ENCODE measurements around the gene NEO1.

The NEO1 gene

GRCh38 chr15:73331991-73332925, 280.0 kb downstream of the NEO1 start:
- DNase-seq: no peak

DNA sequence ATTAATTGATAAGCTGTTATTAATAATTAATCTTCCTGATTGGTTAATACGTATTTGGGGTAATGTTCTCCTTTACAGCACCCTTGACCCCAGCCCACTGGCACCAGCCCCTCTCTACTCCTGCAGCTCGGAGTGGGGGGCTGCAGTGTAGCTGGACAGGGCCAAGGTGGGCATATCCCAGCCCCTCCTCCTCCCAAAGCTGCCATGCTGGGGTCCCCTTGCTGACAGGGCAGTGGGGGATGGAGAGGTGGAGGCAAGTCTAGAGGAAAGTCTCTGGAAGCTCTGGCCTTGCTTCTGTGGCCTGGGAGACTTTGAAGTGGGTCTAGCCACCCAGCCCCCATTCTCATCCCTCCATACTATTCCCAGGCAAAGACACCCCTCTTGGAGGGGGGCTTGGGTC, 280.7 kb downstream of the NEO1 start:
- no peak for DNase-seq

GRCh38 chr15:73334086-73334485, 281.8 kb downstream of the NEO1 start:
- DNase-seq: no peak

DNA sequence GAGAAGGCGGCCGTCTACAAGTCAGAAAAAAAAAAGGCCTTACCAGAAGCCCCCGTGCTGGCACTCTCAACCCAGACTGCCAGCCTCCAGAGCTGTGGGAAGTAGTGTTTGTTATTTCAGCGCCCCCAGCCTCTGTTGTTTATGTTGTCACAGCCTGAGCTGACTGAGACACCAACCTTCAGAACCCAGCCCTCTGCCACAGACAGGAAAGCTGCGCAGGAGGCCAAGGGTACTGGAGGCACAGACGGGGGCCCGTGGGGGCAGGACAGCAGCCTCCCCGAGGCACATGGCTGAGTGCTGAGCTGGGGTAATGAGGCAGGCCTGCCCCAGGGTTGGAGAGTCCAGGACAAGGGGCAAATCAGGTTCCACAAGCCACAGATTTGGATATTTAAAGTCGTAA, 282.8 kb downstream of the NEO1 start:
- no peak for DNase-seq

GRCh38 chr15:73335471-73335870, 283.2 kb downstream of the NEO1 start:
- DNase-seq: no peak

- DNase-seq: no peak
Measured at GRCh38 chr15:73336756-73337155, 284.5 kb downstream of the NEO1 start.

DNA sequence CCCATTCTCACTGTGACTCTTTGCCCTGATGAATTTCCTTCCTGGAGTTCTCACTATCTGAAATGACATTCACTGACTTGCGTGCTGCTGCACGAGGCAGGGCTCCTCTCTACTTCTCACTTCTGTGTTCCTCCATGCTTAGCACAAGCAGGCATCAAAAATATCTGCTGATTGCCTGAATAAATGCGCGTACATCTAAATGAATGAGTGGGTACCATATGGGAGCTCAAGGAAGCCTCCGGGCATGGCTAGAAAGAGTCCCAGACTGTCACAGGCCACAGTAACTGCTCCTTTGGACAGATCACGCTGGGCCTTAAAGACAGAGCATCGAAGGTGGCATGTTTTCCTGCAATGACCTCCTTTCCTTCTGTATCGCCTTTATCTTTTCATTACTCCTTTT, 284.9 kb downstream of the NEO1 start:
- DNase-seq: no peak

DNA sequence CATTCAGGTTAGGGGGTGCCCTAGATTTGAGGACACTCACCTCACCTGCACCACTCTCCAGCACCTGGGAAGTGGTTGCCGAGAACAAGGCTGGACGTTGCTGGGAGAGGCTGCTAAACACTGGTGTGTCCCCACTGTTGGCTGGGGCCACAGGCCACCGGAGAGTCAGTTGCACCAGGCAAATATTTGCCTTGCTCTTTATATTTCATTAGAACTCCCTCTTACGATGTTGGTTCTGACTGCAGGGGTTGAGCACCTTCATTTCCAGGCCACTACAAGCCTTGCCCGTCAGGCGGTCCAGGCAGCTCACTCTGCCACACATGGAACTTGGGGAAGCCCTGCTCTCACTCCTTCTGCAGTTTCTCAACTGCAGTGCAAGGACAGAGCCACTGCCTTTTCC, 285.8 kb downstream of the NEO1 start:
- DNase-seq: no peak

GRCh38 chr15:73338606-73339374, 286.5 kb downstream of the NEO1 start:
- no peak for DNase-seq

- no peak for DNase-seq
Measured at GRCh38 chr15:73340502-73341192, 288.4 kb downstream of the NEO1 start.

- no peak for DNase-seq
Measured at GRCh38 chr15:73341886-73342600, 289.8 kb downstream of the NEO1 start.

DNA sequence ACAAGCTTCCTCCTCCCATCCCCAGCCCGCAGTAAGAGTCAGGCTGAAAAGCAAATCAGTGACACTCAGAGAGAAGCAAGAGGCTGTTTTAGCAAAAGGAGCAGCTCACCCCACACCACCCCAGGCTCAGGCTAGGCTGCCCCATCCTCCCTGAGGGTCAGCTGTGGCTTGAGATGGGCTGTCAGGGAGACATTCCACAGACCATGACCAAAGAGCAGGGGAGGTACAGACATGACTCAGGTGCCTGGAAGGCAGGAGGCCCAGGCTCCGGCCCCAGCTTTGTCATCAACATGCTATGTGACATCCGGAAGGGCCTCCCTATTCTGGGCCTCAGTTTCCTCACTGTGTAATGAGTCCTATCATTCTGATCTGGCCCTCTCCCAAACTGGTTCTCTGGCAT, 291.8 kb downstream of the NEO1 start:
- no peak for DNase-seq

- no peak for DNase-seq
Measured at GRCh38 chr15:73345658-73346057, 293.4 kb downstream of the NEO1 start.

DNA sequence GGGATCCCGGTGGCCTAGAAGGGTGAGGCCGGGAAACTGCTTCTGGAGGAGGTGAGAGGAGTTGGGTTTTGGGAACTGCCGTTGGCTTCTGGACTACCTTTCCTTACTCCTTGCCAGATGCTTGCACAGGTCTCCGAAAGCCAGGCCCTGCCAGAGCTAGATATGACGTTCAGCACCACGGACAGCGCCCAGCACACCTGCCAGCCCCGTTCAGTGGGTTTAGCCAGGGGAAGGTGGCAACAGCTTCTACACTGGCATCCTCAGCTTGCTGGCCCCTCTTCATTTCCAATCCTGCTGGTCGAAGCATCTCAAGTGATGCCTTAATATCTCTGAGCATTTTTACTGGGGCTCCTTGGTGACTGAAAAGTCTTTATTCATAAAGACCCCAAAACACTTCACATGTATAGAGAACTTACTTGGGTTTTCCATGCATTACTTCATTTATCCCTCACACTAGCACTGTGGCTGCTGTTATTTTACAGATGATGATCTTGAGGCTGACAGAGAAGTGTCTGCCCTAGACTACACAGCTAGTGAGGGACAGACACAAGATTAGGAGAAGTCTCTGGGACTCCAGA, 294.6 kb downstream of the NEO1 start:
- DNase-seq: peak; percentile 74

DNA sequence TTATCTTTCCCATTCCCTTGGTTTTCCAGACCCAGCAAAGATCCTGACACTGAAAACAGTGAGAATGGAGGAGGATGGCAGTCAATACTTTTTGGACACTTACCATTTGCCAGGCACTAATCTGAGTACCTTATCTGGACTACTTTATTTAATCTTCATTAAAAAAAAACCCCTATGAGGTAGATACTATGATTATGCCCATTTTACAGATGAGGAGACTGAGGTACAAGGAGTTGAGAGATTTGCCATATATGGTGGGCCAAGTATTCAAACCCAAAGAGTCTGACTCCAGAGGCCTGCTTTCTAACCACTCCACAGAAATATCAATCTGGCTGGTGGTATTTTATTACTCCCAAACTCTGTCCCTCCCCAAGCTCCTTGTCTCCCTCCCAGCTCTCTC, 296.9 kb downstream of the NEO1 start:
- DNase-seq: no peak

GRCh38 chr15:73352082-73352481, 299.8 kb downstream of the NEO1 start:
- no peak for DNase-seq

DNA sequence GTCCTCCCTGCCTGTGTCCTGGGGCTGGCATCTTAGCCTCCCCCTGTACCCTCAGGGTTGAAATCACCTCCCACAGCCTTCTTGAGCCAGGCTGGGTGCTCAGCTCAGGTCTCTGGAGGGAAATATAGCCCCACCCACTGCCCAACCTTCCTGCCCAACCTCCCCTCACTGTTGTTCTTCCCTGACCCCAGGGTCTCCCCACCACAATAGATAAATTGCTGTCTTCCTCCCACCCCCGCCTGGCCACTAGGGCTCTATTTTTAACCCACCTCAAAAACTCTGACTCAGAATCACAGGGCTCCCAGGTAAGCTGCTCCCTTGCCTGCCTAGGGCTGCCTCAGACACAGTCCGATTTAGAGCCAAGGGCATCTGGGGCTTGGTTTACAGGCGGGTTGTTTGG, 301.5 kb downstream of the NEO1 start:
- DNase-seq: no peak

DNA sequence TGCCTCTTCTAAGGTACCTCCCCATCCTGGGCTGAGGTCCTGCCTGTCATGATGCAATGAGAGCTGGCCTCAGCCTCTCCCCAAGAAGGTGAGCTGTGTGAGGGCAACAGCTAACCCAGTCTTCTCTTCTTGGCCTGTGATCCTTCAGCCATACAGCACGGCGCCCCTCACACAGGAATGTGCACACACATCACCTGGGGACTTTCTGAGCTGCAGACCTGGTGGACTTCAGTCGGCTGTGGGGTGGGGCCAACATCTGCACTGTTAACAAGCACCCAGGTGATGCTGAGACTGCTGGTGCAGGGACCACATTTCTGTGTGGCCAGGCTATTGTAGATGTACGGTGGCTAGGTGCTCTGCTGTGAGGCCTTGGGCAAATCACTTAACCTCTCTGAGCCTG, 302.0 kb downstream of the NEO1 start:
- DNase-seq: no peak
